Jurkat, Clone E6-1 (cell line): ENCODE measurements around the gene RAB8B.

Experiments used
- DNase-seq: peaks from one replicate; pipeline ENCODE4 v3.0.0-alpha.2; 2011; ENCODE audit warnings: low read depth, low spot score
- H3K4me3 ChIP-seq: 2 replicates; pipeline ENCODE4 v1.5.1; 2011; ENCODE audit warnings: mild to moderate bottlenecking, low read length, control low read depth, moderate library complexity

The RAB8B gene

GRCh38 chr15:63252292-63252691, 62.9 kb downstream of the RAB8B start:
- DNase-seq, result no peak
- no peak overlapping the region for H3K4me3 ChIP-seq

GRCh38 chr15:63254991-63255390, 65.6 kb downstream of the RAB8B start:
- H3K4me3 ChIP-seq, result no peak overlapping the region
- DNase-seq, result no peak

- no peak for DNase-seq
- H3K4me3 ChIP-seq, result no peak overlapping the region
Measured at GRCh38 chr15:63255489-63255990, 66.1 kb downstream of the RAB8B start.

DNA sequence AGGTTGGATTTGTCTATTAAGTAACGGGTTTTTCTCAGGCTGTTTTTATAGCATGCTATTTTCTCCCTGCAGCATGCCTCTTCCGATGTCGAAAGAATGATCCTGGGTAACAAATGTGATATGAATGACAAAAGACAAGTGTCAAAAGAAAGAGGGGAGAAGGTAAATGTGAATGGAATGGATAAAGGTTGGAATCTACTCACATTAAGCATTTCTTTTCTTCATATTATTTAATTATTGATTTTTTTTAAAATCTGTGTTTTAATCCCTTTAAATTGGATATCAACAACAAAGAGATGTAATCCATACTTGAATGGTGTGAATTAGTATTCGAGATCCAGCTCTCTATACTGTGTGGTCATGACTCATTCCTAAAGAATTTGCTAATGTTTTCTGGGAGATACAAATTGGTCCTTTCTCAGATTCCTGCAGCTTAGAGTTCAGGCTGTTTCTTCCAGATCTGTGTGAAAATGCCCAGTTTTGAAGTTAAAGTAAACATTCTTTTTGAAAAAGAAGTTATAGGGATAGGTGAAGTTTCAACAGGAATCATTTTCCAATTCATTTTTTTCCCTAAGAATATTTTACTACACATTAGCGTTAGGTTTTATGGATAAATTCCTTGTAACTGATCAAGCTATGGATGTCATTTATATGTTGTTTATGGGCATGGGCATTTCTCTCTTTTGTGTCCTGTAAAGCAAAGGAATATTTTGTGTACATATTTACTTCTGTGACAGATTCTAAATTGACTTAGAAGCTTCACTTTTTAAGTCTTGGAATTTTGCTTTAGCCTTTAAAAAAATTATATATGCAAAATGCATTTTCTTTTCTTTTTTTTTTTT, 67.2 kb downstream of the RAB8B start:
- no peak for DNase-seq

GRCh38 chr15:63258658-63259057, 69.3 kb downstream of the RAB8B start:
- no peak for DNase-seq
- no peak overlapping the region for H3K4me3 ChIP-seq

More for the DNA sequence above, 67.2 kb downstream of the RAB8B start:
- no peak overlapping the region for H3K4me3 ChIP-seq

DNA sequence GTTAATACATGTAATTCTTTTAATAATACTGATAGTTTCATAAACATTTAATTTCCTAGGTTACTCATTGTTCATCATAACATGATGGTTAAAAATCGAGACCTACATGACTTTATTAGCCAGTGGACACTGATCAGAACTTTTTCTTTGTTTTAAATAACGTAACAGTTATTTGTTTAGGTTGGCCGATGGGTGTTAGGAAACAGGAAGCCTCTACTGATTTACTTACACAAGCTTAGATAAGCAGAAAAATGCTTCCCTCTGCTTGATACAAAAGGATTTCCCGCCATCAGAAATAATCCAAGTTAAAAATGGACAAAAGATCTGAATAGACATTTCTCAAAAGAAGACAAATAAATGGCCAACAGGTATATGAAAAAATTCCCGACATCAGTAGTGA, 71.4 kb downstream of the RAB8B start:
- no peak overlapping the region for H3K4me3 ChIP-seq

DNA sequence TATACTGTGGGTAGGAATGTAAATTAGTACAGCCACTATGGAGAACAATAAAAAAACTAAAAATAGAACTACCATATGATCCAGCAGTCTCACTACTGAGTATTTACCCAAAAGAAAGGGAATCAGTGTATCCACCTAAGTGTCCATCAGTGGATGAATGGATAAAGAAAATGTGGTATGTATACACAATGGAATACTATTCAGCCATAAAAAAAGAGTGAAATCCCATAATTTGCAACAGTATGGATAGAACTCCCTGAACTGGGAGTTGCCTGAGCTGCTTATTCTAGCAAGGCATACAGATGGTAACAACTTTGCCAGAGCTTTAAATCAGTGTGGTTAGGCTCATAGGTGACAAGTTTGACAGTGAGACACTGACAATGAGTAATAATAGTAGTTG, 71.9 kb downstream of the RAB8B start:
- H3K4me3 ChIP-seq, result no peak overlapping the region
- no peak for DNase-seq

More for the DNA sequence above, 71.4 kb downstream of the RAB8B start:
- DNase-seq, result no peak

GRCh38 chr15:63263519-63263918, 74.1 kb downstream of the RAB8B start:
- H3K4me3 ChIP-seq, result no peak overlapping the region
- no peak for DNase-seq

DNA sequence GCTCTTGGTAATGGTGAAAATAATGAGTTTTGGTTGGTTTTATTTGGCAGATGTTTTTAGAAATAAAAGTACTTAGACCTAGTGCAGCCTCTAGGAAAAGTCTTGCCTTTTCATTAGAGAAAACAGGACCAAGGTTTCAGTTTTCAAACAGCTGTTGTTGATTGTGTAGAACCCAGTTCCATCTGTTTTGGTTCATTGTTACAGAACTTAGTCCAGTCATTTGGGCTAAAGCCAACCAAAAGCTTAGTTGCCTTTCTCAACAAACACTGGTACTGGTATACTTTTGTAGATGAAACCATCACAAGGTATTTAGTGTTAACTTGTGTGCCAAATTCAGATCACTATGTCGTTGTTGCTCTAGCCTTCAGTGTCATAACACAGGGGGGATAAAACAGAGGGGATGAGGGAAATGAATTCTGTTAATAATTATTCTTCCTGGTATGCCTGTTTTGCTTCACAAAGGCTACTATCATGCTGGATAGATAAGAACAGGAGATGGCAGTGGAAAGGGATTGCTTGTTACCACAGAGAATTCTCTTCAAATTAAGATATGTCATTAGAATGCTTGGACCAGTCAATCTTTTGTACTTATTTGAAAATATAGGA, 75.4 kb downstream of the RAB8B start:
- H3K4me3 ChIP-seq, result no peak overlapping the region
- DNase-seq, result no peak

GRCh38 chr15:63274427-63274826, 85.0 kb downstream of the RAB8B start:
- peak; percentile 37 for DNase-seq

GRCh38 chr15:63276342-63277037, 87.1 kb downstream of the RAB8B start:
- peak overlapping the region; percentile 57 for H3K4me3 ChIP-seq
- DNase-seq, result no peak

More at GRCh38 chr15:63274427-63274826, 85.0 kb downstream of the RAB8B start:
- H3K4me3 ChIP-seq, result no peak overlapping the region

GRCh38 chr15:63277038-63277892, 87.9 kb downstream of the RAB8B start, which contains the start of gene APH1B:
TSS of gene APH1B (plus strand) at chr15:63277605. CDS start at chr15:63277624, 19 bp downstream.
- peak within 1 kb of the TSS; percentile 65 for H3K4me3 ChIP-seq
- DNase-seq, result peak; percentile 50

DNA sequence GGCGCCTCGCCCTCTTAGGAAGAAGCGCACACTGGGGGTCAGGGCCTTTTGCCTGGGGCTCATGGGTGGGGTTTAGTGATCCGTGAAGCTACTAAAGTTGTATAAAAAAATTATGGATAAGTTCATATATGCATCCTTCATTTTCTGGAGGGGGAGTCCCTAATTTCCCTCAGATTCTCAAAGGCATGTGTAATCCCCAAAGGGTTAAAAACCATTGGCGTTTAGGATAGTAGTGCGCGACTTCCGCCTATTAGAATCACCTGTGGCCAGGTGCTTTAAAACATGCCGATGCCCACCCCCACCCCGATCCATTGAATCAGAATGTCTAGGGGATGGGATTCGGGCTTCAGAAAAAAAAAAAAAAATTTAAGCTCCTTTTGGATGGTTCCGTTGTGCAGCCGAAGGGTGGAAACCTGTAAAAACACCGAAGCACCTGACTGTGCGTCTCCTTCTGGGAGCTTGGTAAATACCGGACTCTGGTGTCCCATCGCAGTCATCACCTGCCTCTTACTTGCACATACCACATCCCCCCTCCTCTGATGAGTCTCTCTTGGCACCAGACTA, 88.6 kb downstream of the RAB8B start:
- no peak for DNase-seq

GRCh38 chr15:63283126-63283525, 93.7 kb downstream of the RAB8B start:
- no peak overlapping the region for H3K4me3 ChIP-seq
- DNase-seq, result no peak

More for the DNA sequence above, 88.6 kb downstream of the RAB8B start:
- peak overlapping the region; percentile 65 for H3K4me3 ChIP-seq

DNA sequence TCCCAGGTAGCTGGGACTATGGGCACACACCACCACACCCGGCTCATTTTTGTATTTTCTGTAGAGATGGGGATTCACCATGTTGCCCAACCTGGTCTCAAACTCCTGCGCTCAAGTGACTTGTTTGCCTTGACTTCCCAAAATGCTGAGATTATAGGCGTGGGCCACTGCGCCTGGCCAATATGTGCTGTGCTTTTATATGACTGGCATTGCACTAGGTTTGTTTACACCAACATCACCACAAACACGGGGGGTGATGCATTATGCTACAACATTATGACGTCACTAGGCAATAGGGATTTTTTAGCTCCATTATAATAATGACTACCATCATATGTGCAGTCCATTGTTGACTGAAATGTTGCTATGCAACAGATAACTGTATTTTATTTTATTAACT, 94.9 kb downstream of the RAB8B start:
- H3K4me3 ChIP-seq, result no peak overlapping the region
- no peak for DNase-seq

DNA sequence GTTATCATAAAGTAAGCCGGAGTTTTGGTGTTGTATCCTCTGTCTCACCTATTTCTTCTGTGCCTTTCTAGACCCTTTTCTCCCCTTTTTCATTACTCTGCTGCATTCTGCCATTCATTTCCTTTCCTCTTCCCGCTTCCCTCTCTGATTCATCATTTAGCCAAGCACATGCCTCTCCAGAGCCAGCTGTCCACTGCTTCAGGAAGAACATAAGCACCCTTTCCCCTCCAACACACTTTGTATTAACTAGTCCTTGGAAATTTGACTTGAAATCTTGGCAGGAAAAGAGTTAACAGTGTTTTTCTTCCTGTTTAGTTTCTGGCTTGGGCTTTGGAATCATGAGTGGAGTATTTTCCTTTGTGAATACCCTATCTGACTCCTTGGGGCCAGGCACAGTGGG, 97.7 kb downstream of the RAB8B start:
- DNase-seq, result no peak
- H3K4me3 ChIP-seq, result no peak overlapping the region

GRCh38 chr15:63288342-63288741, 98.9 kb downstream of the RAB8B start:
- no peak overlapping the region for H3K4me3 ChIP-seq
- no peak for DNase-seq

DNA sequence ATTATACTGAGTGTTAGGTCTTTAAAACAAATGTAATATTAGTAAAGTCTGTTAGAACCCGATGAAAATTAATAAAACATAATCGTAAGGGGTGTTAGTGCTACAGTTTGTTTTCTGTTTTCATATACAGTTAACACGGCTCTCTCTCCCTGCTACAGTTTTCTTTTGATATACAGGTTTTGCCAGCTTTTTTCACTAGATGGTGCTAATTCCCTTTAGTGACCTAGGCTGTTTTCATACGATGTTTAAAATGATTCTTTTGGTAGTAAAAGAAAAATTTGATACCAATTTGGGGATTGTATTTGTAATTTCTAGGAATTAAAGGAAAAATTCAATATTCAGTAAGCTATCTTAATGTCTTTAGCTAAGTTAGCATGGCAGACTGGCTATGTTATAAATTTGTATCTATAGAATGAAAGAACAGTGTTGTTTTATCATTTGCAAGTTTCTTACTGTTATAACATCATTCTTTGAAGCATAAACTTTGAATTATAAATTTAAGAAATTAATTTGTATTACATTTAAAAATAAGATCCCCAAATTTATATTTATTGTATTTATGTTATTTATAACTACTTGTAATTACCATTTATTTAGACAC, 99.5 kb downstream of the RAB8B start:
- no peak overlapping the region for H3K4me3 ChIP-seq
- DNase-seq, result peak; percentile 55
